Activated T-cell treated with anti-CD3 and anti-CD28 coated beads for 1 hour (primary cell): ENCODE measurements around the gene ARHGEF28.

Source experiments
- DNase-seq: peaks from one replicate; pipeline ENCODE4 v3.0.0-alpha.2; 2020; ENCODE audit warnings: low read depth

Gene ARHGEF28

DNA sequence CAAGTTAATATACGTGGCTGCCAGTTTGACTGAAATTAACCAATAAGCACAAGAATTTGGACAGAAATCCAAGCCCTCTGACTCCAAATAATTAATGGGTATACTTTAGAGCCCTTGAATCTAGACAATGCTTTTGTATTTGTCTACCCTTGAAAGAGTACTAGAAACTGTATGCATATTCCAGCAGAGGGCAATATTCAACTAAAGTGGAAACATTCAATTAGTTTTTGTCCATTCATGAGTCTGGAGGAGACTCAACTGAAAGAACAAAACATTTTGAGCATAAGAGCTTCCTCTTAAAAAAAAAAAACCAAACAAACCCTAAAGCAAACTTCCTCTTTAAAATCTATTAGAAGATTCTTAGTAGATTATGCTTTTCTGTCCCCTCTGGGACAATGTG, 157.8 kb downstream of the ARHGEF28 start:
- DNase-seq, result no peak

DNA sequence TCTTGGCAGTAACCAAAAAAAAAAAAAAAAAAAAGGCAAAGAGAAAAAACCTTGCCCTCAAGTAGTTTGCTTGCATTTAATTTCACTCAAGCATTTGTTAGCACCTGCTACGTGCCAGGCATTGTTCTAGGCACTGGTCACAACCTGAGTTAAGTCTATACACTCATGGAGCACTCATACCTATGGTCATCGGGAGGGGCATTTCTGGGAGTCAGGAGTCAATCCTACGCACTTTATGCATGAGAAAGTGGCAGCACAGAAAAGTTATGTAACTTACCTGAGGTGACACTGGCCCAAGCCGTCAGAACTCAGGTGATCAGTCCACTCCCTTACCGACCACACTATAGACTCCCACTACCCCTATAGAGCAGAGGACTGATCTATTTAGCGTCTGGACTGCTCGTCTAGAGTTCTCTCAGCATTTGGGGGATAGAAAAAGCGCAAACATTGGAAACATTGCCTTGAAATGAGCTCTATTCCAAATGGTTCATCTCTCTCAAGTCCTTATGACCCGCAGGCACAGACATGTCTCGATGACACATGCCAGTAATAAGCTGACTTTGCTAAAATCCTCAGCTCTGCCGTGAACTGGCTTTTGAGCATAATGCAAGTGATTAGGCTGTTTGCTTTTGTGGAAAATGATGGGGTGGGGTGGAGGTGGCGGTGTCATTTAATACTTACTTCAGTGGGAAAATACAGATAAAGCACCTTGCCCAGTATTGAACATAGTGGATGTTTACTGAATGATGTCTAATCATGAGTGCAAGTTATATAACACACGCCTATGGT, 160.2 kb downstream of the ARHGEF28 start:
- DNase-seq, result no peak

DNA sequence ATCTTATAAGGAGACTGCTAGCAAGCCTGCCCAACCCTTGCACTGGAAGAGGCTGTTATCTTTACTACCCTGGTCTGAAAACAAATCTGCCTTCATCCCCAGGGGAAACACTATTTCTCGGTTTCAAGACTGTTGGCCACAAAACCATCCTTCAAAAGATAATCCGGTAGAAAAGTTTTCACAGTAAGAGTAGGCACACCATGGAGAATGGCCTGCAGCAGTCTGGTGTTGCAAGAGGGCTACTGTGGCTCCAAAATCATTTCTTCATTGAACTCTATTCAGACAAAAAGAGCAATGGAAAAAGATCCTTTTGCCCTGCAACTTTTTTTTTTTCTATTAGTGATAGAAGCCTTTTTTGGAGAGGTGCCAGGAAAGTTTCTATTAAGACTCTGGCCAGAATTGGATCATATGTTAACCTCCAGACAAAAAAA, 163.9 kb downstream of the ARHGEF28 start:
- no peak for DNase-seq

DNA sequence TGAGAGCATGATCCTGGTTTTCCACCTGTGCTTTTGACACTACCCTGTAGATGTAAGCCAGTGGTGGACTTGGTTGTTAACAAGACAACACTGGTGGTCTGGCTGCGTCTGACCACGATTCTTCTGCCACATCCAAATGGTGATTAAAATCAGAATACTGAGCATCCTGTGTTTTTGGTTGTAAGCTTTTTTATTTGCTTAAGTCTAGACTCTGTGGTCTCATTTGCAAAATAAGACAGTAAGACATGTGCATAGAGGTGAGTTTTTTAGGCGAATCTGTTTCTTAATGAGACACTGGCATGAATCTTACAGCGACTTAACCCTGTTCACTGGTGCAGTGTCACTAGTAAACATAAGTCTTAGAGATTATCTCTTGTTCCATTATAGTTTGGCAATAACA, 165.4 kb downstream of the ARHGEF28 start:
- DNase-seq, result no peak

DNA sequence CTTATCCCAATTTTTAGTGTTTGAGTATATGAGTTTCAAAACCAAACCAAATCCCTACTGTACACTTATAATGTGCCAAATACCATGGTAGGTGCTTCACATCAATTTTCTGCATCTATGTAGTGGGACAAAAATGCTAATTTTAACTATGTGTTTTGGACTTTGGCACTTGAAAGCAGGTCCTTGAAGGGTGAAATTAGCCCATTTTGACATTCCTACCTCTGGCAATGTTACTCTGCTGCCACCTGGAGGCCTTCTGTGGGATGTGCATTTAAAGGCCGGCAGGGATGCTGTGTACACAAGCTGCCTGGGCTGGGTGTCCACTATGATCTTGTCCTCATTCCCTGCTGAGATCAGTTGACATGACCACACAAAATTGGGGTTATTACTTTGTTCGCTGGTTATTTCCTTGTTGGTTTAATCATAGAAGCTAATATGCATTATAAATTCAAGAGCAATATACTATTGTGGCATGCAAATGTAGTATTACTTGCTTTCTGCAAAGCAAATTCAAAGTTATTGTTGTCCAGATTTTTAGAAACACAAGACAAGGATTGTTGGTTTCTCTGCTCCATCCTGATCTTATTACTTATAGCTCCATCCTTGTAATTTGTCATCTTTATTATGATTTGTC, 166.8 kb downstream of the ARHGEF28 start:
- DNase-seq, result peak; percentile 42

DNA sequence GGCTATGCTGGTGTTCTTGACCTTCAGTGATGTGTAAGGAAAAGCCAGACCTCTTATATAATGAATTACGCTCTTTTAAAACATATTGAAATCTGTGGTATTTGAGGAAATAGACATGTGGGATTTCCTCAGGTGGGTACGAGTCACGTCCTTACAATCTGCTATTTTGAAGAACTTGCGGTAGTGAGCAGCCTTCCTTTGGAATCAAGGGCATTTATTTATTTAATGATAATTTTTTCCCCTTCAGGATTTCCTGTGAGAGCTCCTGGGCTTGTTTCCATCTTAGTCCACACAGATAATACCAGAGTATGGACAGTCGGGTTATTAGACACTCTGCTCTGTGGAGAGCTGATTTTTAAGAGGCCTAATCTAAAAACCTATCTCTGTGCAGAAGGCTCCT, 167.9 kb downstream of the ARHGEF28 start:
- no peak for DNase-seq

DNA sequence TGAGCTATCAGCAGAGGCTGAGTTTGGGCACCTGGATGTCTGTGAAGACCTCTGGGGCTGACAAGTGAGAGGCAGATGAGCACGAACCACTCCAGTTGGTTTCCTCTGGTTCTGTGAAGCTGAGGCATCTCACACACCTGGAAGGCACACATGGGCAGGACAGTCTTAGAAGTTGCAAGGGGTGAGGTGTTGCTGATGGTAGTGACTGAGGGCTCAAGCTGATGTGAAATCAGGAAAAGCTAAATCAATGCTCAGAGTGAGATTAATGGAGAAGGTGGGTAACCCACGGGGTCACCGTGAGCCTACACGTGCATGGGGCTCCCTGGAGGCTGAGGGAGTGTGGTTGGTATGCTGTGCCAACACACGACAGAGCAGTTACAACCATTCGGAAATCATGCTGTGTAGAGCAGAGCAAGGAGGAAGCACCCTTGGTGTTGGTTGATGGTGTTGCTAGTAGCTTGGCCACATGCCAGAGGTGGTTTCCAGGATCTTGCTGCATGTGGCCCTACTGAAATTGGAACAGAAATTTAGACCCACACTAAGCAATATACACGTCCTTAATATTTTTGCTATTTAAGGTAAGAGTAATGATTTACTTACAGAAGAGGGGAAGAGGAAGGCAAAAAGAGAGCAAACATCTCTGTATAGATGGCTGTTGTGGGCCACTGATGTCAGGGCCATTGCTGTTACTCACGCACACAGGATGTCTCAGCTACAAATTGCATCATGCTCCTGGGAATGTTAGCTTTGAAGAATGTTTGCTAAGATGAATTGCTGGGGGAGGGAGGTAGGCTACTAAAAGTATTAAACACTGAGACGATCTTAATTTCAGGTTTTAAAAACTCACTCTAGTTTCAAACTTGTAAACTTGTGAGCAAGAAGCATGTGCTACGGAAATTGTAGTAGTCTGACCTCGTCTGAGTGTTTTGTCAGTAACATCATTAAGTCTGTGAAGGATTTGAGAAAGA, 170.5 kb downstream of the ARHGEF28 start:
- no peak for DNase-seq

DNA sequence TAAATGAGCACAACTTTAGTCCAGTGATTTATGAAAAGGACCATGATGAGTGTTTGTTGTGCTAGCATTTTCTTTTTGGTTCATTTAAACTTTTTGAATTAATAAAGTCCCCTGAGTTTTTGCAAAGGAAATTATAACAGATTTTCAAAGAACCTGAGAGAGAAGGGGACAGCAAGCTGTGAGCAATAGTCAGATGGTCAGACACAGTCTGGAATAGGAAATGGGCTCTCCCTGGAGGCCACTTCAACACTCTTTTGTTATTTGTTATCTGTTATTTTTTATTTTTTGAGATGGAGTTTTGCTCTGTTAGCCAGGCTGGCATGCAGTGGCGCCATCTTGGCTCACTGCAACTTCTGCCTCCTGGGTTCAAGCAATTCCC, 171.1 kb downstream of the ARHGEF28 start:
- no peak for DNase-seq

DNA sequence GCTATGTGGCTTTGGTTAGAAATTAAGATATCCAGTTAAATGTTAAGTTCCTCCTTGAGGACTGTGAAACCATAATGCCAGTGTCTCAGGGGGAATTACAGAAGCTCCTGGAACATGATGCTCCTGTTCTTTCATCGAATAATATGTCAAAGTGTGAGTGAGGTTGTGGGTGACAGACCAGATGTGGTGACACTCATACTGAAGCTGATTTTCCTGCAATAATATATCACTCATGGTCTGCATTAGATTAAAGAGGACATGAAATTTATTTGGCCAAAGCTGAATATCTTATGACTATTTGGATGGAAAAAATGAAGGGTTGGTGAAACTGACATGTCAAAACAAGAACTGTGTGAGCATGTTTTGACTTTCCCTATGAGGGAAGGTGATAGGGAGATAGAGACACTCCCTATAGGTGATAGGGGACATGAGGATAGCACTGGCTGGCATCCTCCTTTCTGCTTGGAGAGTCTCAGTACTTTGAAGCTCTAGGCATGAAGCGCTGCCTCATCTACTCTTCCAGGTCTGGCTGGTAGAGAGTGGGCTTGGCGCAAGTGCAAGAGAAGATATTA, 173.5 kb downstream of the ARHGEF28 start:
- no peak for DNase-seq

DNA sequence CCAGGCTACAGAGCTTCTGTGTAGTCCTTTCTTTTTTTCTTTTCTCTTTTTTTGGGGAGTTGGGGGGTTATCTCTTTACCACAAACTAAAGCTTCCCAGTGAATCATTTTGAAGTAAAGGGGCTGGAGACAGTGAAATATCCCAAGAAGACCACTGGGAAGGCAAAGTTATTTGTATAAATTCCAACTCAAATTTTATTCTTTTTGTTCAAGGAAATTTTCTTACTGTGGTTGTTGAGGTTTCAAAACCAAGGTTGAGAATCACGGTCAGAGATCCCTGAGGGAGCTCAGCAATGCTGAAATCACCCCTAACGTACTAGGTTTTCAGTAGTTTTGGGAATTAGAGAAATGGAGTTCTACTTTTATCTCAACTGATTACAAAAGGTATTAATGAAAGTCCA, 175.7 kb downstream of the ARHGEF28 start:
- DNase-seq, result no peak

DNA sequence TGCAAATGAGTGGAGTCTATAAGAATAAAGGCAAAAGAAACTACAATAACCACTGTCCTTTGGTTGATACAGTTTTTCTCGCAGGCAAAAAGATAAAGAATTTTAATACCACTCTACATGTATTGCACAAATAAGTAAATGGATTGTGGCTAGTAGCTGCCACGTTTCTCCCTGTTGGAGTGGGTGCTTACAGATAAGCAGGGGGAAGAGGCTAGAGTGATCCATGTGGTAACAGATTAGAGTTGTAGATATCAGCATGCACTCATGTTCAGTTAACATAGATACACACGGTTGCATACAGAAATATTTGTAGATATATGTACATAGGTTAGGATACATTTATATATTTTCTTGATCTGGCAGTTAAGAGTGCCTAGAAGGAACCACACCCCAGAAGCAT, 179.5 kb downstream of the ARHGEF28 start:
- no peak for DNase-seq

DNA sequence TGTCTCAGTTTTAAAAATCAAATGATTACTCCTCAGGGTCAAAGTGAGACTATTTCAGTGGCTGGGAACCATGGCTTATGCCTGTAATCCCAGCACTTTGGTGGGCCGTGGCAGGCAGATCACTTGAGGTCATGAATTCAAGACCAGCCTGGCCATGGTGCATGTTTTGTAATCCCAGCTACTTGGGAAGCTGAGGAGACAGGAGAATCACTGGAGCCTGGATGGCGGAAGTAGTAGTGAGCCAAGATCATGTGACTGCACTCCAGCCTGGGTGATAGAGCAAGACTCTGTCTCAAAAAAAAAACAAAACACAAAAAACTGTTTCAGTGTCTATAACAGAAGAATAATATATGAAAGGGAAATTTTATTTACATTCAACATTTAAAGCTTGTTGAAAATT, 182.9 kb downstream of the ARHGEF28 start:
- DNase-seq, result no peak

DNA sequence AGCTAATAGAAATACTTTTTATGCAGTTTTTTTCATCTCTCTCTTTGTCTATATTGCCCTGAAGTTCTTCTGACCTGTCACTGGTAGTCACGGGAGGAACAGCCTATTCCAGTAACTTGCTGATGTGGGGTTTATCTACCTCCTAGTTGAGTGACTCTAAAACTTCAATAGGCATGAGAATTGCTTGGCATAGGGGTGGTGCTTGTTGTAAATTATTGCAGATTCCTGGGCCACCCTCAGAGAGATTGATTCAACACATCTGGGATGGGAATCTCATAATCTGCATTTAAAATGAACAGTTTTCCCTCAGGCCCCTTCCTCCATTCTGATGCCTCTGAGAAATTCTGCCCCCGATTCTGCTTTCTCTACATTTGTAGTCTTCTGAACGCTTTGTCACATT, 184.4 kb downstream of the ARHGEF28 start:
- no peak for DNase-seq

DNA sequence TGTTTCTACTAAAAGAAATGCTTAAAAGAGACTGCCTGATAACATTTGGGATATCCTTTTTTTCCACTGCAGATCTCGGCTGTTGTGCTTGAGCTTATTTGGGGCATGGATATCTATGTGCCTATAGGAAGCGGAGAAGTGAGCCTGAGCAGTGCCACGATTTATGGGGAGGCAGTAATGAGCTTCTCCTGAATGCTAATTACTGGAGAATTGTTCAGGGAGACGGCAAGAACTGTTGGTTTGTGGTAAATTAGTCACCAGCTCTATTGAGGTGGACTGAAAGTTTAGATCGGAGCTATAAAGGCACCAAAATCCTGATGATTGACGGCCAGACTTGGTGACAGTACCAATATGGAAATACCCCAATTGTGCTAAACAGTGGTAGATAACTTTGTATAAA, 186.5 kb downstream of the ARHGEF28 start:
- no peak for DNase-seq

DNA sequence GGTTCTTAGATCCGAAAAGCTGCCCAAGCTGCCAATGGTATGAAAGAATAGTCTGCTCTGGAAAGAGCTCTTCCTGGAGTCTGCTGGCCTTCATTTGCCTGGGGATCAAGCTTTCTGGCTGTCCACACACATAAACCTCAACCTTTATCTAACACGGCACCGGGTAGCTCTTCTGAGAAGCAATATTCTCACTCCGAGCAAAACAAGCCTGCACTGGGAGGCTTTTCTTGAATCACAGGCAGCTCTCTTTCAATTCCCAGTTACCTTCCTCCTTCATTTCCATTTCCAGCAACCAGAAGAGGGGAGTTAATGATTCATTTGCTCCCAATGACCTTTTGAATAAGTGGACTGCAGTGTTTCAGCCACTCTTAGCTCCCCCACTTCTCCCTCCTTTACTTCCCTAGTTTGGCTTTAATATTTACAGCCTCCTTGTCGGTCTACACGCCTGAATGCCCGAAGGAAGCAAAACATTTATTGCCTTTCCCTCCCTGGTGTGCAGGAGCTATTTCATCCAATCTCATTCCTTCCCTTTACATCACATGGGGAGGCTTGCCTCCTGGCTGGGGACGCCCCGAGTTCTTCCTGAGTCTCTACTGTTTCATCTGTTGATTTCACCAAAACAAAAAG, 187.1 kb downstream of the ARHGEF28 start:
- no peak for DNase-seq

DNA sequence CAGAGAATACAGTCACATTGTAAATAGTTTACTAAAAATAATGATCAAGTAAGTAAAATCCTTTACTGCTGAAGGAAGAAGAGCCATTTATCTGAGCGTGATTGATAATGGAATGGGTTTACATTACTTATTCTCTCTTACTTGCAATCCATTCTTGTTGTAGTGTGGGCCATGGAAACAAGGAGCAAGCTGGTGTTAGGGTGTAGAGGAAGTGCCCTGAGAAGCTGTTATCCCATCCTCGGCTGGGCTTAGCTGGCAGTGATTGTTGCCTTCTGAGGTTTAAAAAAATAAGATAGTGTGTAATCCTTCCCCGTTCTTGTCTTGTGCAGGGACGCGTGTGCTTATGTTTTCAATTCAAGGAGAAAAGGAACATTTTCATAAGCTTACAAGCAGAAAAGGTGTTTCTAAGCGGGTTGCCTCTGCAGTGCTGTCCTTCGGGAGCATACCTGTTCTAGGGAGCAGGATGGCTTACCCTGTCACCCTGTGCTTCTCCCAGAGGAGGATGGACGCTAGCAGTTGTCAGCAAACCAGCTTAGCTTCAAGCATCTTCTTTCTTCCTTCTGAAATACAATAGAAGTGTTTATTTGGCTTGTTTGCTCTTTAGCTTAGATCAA, 188.3 kb downstream of the ARHGEF28 start:
- DNase-seq, result no peak

DNA sequence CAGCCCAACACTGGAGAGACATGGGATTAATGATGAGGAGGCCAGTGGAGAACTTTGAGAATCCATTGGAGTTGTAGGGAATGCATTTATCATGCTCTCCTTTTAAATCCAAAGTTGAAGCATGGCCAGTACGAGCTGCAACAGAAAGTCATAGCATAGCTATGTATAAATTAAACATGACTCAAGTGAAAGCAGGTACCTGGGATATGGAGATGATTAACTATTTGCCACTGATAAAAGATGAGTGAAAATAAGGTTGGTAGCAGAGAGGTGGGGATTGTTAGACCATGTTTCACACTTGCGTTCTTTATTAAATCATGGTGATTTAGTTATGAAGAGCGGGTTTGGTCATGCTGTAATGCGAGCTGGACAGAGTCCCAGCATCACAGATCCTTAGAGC, 189.6 kb downstream of the ARHGEF28 start:
- DNase-seq, result no peak

DNA sequence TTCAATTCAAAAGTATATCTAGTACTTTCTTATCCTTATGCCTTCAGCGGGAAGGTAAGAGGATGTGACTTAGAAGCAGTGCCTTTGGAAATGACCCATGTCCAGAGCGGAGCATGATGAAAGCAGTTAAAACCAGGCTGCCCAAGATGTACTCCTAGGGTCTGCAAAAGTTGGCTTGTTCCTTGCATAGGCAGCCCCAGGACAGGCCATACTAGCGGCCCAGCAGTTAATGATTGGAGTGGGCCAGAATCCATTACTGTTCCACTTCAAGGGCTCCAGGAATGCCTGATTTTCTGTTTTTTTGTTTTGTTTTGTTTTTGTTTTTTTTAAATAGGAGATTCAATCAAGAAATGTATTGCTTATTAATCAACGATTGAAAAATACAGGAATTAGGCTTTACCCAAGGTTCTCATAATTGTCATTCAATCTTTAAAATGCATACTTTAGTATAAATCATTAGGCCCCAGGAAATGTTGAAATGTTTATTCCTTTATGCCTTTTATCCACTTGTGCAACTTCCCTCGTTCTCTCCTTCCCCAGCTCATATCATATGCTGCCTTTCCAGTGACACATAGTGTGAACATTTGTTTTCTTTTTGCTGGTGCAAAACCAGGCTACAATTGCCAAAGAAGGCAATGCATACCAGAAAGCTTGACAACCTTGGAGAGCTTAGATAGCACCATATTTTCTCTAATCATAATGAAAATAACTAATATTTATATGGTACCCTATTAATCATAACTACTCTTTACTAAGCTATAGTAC, 190.8 kb downstream of the ARHGEF28 start:
- no peak for DNase-seq

DNA sequence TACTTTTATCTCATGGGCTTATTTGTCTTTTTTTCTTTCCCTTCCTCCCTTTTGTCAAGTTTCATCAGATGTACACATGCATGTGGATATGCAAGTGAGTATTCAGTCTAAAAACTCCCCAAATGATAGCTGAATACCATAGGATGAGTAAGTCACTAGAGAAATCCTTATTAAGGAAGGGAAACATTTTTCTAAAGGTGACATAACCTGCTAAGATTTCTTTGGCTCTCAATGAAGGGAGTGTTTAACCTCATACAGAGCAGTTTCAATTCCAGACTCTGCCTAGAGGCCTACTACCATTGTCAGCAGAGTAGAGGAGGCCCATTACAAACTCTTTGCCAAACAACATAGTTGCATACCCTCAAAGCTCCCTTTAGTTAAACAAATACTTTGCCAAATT, 192.4 kb downstream of the ARHGEF28 start:
- DNase-seq, result no peak

DNA sequence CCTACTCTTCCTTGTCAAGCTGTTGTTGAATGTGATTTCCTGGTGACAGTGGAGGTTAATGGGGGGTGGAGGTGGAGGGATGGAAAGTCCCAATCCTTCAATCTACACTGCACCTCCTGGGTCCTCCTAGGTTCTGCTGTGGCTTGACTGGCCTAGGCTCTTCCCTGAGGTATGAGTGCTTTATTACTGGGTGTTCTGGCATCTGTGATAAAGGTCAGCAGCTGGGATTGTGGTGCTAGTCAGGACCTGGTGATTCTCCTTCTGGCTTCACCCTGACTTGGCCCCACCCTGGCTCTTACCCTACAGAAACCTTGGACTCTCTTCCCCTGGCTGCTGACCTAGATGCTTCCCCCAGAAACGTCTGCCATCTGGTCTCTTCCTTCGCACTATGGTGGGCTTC, 194.3 kb downstream of the ARHGEF28 start:
- no peak for DNase-seq

DNA sequence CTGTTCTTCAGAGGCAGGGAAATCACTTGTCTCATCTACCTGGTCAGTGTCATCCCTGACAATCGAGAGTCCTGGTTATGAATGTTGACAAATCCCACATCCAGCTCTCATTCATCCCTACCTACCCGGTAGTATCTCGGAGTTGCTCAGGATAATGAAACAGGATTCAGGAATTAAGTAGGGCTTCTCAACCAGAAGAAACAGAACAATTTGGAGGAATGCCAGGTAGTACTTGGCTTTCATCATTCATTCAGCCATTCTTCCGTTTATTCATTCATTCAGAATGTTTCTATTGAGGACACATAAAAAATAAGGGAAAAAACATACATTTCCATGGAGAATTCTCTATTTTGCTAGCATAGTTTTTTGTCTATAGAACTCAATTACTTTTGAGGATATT, 195.0 kb downstream of the ARHGEF28 start:
- DNase-seq, result no peak
